LHCN-M2 (cell line): ENCODE measurements around the gene PHF13. TPM values are rescaled to one million over a fixed set of nuclear protein-coding genes. Genes with fewer than 3 reads are reported as not detected.
"Not testable (repeated sequence)": the region's sequence is repeated elsewhere in the genome, so short reads cannot be mapped to it uniquely, and the experiment has no call there.

Experiments used
- DNase-seq: peaks from one replicate; pipeline ENCODE4 v3.0.0-alpha.2; 2012; ENCODE audit warnings: low read depth
- total RNA-seq: library from RNA; depleted of rRNA; stranded (reverse); fragments of >200 nt; gene quantifications from 2 replicates; pipeline ENCODE4 v1.2.3, GENCODE V29; 2014; rRNA removed

Gene PHF13
- total RNA-seq, 1 experiment from 2014 or later, result 11.7 TPM

GRCh38 chr1:6660415-6661049 lies 47.0 kb downstream of the PHF13 start:
- no peak for DNase-seq

- not testable (repeated sequence) for DNase-seq
These were observed 48.9 kb downstream of the PHF13 start for GRCh38 chr1:6662468-6662867.

GRCh38 chr1:6666696-6667095 lies 53.2 kb downstream of the PHF13 start:
- no peak for DNase-seq

GRCh38 chr1:6667139-6667538 lies 53.6 kb downstream of the PHF13 start:
- DNase-seq, result no peak

GRCh38 chr1:6668503-6668902 lies 55.0 kb downstream of the PHF13 start:
- DNase-seq, result no peak

- DNase-seq, result no peak
These were observed 59.0 kb downstream of the PHF13 start for GRCh38 chr1:6672558-6672957.

Other genes starting within 250 kb of the PHF13 start
- gene ACOT7, start 220.0 kb upstream of the PHF13 start, total RNA-seq, result 41.3 and 42.7 TPM in 2 replicates
- gene HES2, start 193.8 kb upstream of the PHF13 start, total RNA-seq, result 0.06 TPM in 1 of 2 replicates, not detected in the other
- gene ESPN, start 189.0 kb upstream of the PHF13 start, total RNA-seq, result not detected in 2 replicates
- gene TNFRSF25, start 147.6 kb upstream of the PHF13 start, total RNA-seq, result 0.58 and 0.98 TPM in 2 replicates
- gene PLEKHG5, start 122.1 kb upstream of the PHF13 start, total RNA-seq, result 1.8 and 2.2 TPM in 2 replicates
- gene NOL9, start 59.2 kb upstream of the PHF13 start, total RNA-seq, result 21.7 and 26.9 TPM in 2 replicates
- gene TAS1R1, start 58.4 kb upstream of the PHF13 start, total RNA-seq, result 1.2 and 2.5 TPM in 2 replicates
- gene ZBTB48, start 33.7 kb upstream of the PHF13 start, total RNA-seq, result 14.2 and 14.9 TPM in 2 replicates
- gene KLHL21, start 10.9 kb upstream of the PHF13 start, total RNA-seq, result 46.8 and 51.2 TPM in 2 replicates
- gene THAP3, start 11.1 kb downstream of the PHF13 start, total RNA-seq, result 23.3 and 25.0 TPM in 2 replicates
- gene DNAJC11, start 88.1 kb downstream of the PHF13 start, total RNA-seq, result 35.8 and 41.5 TPM in 2 replicates
- gene CAMTA1, start 171.7 kb downstream of the PHF13 start, total RNA-seq, result 69.0 and 97.2 TPM in 2 replicates